ENCODE measurements around the gene PROK2. TPM values are rescaled to one million over a fixed set of nuclear protein-coding genes. Genes with fewer than 3 reads are reported as not detected.

The PROK2 gene
- total RNA-seq, 1 donor from 2014 or later, result not detected

DNA sequence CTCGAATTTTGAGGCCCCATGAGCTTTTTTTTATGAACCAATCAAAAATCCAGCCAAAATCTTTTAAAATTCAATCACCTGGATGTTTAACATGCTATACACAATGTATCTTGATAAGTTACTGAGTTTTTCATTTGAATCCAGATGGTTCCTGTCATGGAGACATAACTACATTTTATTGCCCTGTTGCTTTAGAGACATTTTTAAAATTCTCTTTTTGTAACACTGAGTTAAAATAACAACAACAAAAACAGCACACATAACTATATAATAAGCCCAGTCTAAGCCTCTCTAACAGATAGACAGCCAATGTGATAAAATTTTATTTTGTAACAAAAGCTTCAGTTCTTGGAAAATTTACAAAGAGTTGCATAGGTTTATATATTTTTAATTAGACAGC is 1.8 kb downstream of the PROK2 start:
- peaks cover 4% of the 10 kb centered on the region for H3K4me1 Mint-ChIP-seq (ENCODE audit: low read depth, unreplicated experiment)
- H3K9me3 ChIP-seq (ENCODE audit: insufficient read depth, low read depth, low read length), result no peaks in the 10 kb centered on the region
- no peaks in the 10 kb centered on the region for H3K36me3 Mint-ChIP-seq (ENCODE audit: low read depth, unreplicated experiment)
- H3K9ac ChIP-seq (ENCODE audit: low read length), result no peak overlapping the region
- H3K27me3 Mint-ChIP-seq (ENCODE audit: low read depth, unreplicated experiment), result peaks cover 64% of the 10 kb centered on the region
- H3K36me3 ChIP-seq (ENCODE audit: insufficient read depth, low read length), result no peaks in the 10 kb centered on the region
- H3K79me2 ChIP-seq (ENCODE audit: insufficient read depth, low read length), result no peaks in the 10 kb centered on the region
- H3K27ac ChIP-seq (ENCODE audit: low read depth, low read length), result no peak overlapping the region
- H3K27ac Mint-ChIP-seq (ENCODE audit: unreplicated experiment), result no peak overlapping the region
- no peak for FAIRE-seq
- H4K20me1 ChIP-seq (ENCODE audit: insufficient read depth, low read length), result no peaks in the 10 kb centered on the region
- no peak overlapping the region for H2AFZ ChIP-seq (ENCODE audit: low read depth, low read length)
- DNase-seq (ENCODE audit: low read depth), result no peak
- no peak overlapping the region for H3K4me2 ChIP-seq (ENCODE audit: low read length)
- TF ChIP-seq, protein P1, sequence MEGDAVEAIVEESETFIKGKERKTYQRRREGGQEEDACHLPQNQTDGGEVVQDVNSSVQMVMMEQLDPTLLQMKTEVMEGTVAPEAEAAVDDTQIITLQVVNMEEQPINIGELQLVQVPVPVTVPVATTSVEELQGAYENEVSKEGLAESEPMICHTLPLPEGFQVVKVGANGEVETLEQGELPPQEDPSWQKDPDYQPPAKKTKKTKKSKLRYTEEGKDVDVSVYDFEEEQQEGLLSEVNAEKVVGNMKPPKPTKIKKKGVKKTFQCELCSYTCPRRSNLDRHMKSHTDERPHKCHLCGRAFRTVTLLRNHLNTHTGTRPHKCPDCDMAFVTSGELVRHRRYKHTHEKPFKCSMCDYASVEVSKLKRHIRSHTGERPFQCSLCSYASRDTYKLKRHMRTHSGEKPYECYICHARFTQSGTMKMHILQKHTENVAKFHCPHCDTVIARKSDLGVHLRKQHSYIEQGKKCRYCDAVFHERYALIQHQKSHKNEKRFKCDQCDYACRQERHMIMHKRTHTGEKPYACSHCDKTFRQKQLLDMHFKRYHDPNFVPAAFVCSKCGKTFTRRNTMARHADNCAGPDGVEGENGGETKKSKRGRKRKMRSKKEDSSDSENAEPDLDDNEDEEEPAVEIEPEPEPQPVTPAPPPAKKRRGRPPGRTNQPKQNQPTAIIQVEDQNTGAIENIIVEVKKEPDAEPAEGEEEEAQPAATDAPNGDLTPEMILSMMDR (IDR thresholded peaks at IDR 0.05; ENCODE audit: insufficient read depth, low read depth, low read length), result no peak
- no peak for TF ChIP-seq EZH2 (IDR thresholded peaks at IDR 0.05; ENCODE audit: insufficient read depth, low read length)
- H3K4me3 ChIP-seq (ENCODE audit: insufficient read depth, low read depth, low read length), result no peak overlapping the region
- H3K4me3 Mint-ChIP-seq (ENCODE audit: unreplicated experiment), result no peak overlapping the region
- H3K27me3 ChIP-seq (ENCODE audit: insufficient read depth, low read length), result peaks cover 63% of the 10 kb centered on the region
- H3K9me3 Mint-ChIP-seq (ENCODE audit: unreplicated experiment), result no peaks in the 10 kb centered on the region
- no peaks in the 10 kb centered on the region for H3K4me1 ChIP-seq (ENCODE audit: insufficient read depth, low read length)

DNA sequence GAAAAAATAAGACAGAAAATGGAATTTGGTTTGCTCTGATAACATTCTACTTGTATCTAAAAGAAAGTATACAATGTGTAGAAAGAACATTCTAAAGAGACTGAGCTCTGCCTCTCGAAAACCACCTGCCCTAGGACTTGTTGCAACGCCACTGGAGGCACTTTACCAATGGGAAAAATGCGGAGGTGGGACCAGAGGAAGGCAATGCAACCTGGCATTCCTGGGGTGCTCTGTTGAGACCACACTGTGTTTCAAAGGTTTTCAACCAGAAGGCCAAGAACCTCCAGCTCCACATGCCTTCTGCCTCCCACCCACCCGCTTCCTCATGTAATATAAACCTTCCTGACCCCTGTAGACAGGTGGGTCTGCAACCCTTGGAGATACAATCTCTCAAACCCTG is 4.5 kb downstream of the PROK2 start:
- Mint-ChIP-seq H3K27ac (ENCODE audit: unreplicated experiment) (no peak overlapping the region), H3K4me3 (ENCODE audit: unreplicated experiment) (no peak overlapping the region), H3K9me3 (ENCODE audit: unreplicated experiment) (no peaks in the 10 kb centered on the region), H3K36me3 (ENCODE audit: low read depth, unreplicated experiment) (no peaks in the 10 kb centered on the region), H3K4me1 (ENCODE audit: low read depth, unreplicated experiment) (peaks cover 2% of the 10 kb centered on the region), H3K27me3 (ENCODE audit: low read depth, unreplicated experiment) (peaks cover 51% of the 10 kb centered on the region)
- no peak for TF ChIP-seq EZH2 (IDR thresholded peaks at IDR 0.05; ENCODE audit: insufficient read depth, low read length)
- TF ChIP-seq, protein P1 (IDR thresholded peaks at IDR 0.05; ENCODE audit: insufficient read depth, low read depth, low read length), result no peak
- Histone ChIP-seq H3K27ac (ENCODE audit: low read depth, low read length) (no peak overlapping the region), H3K4me2 (ENCODE audit: low read length) (no peak overlapping the region), H4K20me1 (ENCODE audit: insufficient read depth, low read length) (no peaks in the 10 kb centered on the region), H3K9me3 (ENCODE audit: insufficient read depth, low read depth, low read length) (no peaks in the 10 kb centered on the region), H3K4me1 (ENCODE audit: insufficient read depth, low read length) (no peaks in the 10 kb centered on the region), H3K27me3 (ENCODE audit: insufficient read depth, low read length) (peaks cover 45% of the 10 kb centered on the region), H3K36me3 (ENCODE audit: insufficient read depth, low read length) (no peaks in the 10 kb centered on the region), H3K9ac (ENCODE audit: low read length) (no peak overlapping the region), H3K79me2 (ENCODE audit: insufficient read depth, low read length) (no peaks in the 10 kb centered on the region), H3K4me3 (ENCODE audit: insufficient read depth, low read depth, low read length) (no peak overlapping the region), H2AFZ (ENCODE audit: low read depth, low read length) (no peak overlapping the region)
- no peak for FAIRE-seq
- DNase-seq (ENCODE audit: low read depth), result no peak

DNA sequence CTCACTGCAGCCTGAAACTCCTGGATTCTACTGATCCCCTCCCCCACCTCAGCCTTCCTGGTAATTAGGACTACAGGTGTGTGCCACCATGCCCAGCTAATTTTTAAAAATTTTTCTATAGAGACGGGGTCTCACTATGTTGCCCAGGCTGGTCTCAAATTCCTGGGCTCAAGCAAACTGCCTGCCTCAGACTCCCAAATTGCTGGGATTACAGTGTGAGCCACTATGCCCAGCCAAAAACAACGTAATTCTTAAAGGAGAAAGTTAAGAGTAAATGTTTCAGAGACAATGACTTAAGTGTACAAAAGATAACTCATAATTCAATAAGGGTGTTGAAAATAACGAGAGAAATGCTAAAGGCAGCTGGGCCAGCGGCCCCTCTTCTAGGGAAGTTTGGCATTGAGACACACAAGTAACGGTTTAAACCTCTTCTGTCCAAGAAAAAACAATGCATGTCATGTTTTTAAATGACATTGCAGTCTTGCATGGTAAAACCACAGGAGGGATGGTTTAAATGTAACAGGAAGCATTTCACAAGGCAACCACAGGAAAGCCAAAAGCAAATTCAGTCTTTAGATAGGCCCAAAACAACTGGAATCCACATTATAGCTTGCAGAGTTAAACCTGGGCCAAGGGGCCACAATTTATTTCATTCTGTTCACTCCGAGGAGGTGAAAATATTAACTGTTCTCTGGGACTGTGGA is 5.1 kb downstream of the PROK2 start:
- peaks cover 2% of the 10 kb centered on the region for H3K4me1 Mint-ChIP-seq (ENCODE audit: low read depth, unreplicated experiment)
- H3K27ac Mint-ChIP-seq (ENCODE audit: unreplicated experiment), result no peak overlapping the region
- no peaks in the 10 kb centered on the region for H4K20me1 ChIP-seq (ENCODE audit: insufficient read depth, low read length)
- H3K9me3 Mint-ChIP-seq (ENCODE audit: unreplicated experiment), result no peaks in the 10 kb centered on the region
- no peaks in the 10 kb centered on the region for H3K36me3 Mint-ChIP-seq (ENCODE audit: low read depth, unreplicated experiment)
- DNase-seq (ENCODE audit: low read depth) (no peak), FAIRE-seq (no peak)
- no peak overlapping the region for H2AFZ ChIP-seq (ENCODE audit: low read depth, low read length)
- no peak overlapping the region for H3K27ac ChIP-seq (ENCODE audit: low read depth, low read length)
- H3K4me2 ChIP-seq (ENCODE audit: low read length), result no peak overlapping the region
- TF ChIP-seq EZH2 (IDR thresholded peaks at IDR 0.05; ENCODE audit: insufficient read depth, low read length), result no peak
- TF ChIP-seq, protein P1 (IDR thresholded peaks at IDR 0.05; ENCODE audit: insufficient read depth, low read depth, low read length), result no peak
- no peak overlapping the region for H3K9ac ChIP-seq (ENCODE audit: low read length)
- H3K79me2 ChIP-seq (ENCODE audit: insufficient read depth, low read length), result no peaks in the 10 kb centered on the region
- no peak overlapping the region for H3K4me3 Mint-ChIP-seq (ENCODE audit: unreplicated experiment)
- H3K27me3 ChIP-seq (ENCODE audit: insufficient read depth, low read length), result peaks cover 42% of the 10 kb centered on the region
- H3K27me3 Mint-ChIP-seq (ENCODE audit: low read depth, unreplicated experiment), result peaks cover 52% of the 10 kb centered on the region
- H3K4me3 ChIP-seq (ENCODE audit: insufficient read depth, low read depth, low read length), result no peak overlapping the region
- H3K9me3 ChIP-seq (ENCODE audit: insufficient read depth, low read depth, low read length), result no peaks in the 10 kb centered on the region
- H3K36me3 ChIP-seq (ENCODE audit: insufficient read depth, low read length), result no peaks in the 10 kb centered on the region
- no peaks in the 10 kb centered on the region for H3K4me1 ChIP-seq (ENCODE audit: insufficient read depth, low read length)

Measured in astrocyte (in vitro differentiated cells and primary cell).